ENCODE data around the gene CORO1C.

GRCh38 chr12:108629824-108630476 is 101.4 kb downstream of the CORO1C start:
- TF ChIP-seq CTCF (IDR thresholded peaks at IDR 0.05; ENCODE audit: poor library complexity, severe bottlenecking) = no peak
- no peak for TF ChIP-seq POLR2AphosphoS5 (IDR thresholded peaks at IDR 0.05)
- TF ChIP-seq EZH2 (IDR thresholded peaks at IDR 0.05; ENCODE audit: borderline replicate concordance, insufficient read depth, low read length, poor library complexity, severe bottlenecking) = no peak
- TF ChIP-seq RAD21 (conservative IDR thresholded peaks at IDR 0.05) = no peak
